Thoracic aorta (tissue), 2 donors: Measurements from ENCODE around the gene MED27. TPM values are rescaled to one million over a fixed set of nuclear protein-coding genes. Genes with fewer than 3 reads are reported as not detected.

Source experiments
- ATAC-seq: fragments of 150-250 bp; one replicate; pipeline ENCODE4 v1.8.0; 2017; ENCODE audit warnings: low read depth; ENCODE audit not compliant: insufficient number of reproducible peaks, low FRiP score
- DNase-seq: peaks from one replicate; pipeline ENCODE4 v3.0.0-alpha.2; 2020; ENCODE audit warnings: low spot score
- H3K27ac ChIP-seq, 2 donors: fragments of 200-600 bp; sonication (generic); 1 replicate in 1 of 2; 2 replicates in 1 of 2; pipeline ENCODE4 v1.5.1; 2016; ENCODE audit warnings: mild to moderate bottlenecking in 2 of 2, moderate library complexity in 2 of 2
- H3K27me3 ChIP-seq: fragments of 200-600 bp; sonication (generic); replicated peaks from 2 replicates; pipeline ENCODE4 v1.6.0; 2016; ENCODE audit warnings: mild to moderate bottlenecking; ENCODE audit not compliant: insufficient read depth
- H3K36me3 ChIP-seq: fragments of 200-600 bp; sonication (generic); one replicate; pipeline ENCODE4 v1.5.1; 2016
- H3K4me1 ChIP-seq, 2 donors: fragments of 200-600 bp; sonication (generic); 1 replicate in 1 of 2; 2 replicates in 1 of 2; pipeline versions ENCODE4 v1.5.1 to v1.6.0; 2016; ENCODE audit warnings: low read depth in 2 of 2, mild to moderate bottlenecking in 1 of 2; ENCODE audit not compliant: control insufficient read depth in 1 of 2
- H3K4me3 ChIP-seq: fragments of 200-600 bp; sonication (generic); 2 replicates; pipeline ENCODE4 v1.5.1; 2016; ENCODE audit warnings: mild to moderate bottlenecking
- H3K9me3 ChIP-seq: fragments of 200-600 bp; sonication (generic); 2 replicates; pipeline ENCODE4 v1.5.1; 2016
- total RNA-seq, 2 donors: library from RNA; depleted of rRNA; stranded (reverse); fragments of >200 nt; gene quantifications; one replicate each; pipeline versions ENCODE4 v1.1.0 to v1.2.3, GENCODE V29; 2016
- TF ChIP-seq, protein P1 (sequence below): fragments of 200-600 bp; sonication (generic); IDR thresholded peaks from one replicate; pipeline ENCODE4 v1.5.1; 2019; ENCODE audit warnings: antibody characterized with exemption

The MED27 gene
- total RNA-seq, 2 donors from 2014 or later = 19.3 to 26.5 TPM

DNA sequence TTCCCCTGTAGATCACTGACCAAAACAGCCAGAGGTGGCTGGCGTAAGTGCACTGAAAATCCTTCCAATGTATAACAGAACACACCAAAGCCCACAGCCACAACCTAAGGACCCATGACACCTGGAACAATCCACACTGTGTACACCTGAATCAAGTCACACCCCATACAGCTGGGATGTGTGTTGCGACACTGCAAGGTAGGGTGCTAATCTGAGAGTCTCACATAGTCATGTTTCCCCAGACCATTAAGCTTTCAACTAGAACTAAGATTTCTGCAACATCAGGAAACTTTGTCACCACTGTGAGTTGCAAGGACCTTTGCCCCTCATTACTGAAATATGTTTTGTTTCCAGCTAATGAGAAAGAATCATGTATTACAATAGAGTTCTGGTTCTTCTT lies 59.4 kb downstream of the MED27 start:
- H3K27me3 ChIP-seq = no peaks in the 10 kb centered on the region
- H3K9me3 ChIP-seq = no peaks in the 10 kb centered on the region
- TF ChIP-seq, protein P1, sequence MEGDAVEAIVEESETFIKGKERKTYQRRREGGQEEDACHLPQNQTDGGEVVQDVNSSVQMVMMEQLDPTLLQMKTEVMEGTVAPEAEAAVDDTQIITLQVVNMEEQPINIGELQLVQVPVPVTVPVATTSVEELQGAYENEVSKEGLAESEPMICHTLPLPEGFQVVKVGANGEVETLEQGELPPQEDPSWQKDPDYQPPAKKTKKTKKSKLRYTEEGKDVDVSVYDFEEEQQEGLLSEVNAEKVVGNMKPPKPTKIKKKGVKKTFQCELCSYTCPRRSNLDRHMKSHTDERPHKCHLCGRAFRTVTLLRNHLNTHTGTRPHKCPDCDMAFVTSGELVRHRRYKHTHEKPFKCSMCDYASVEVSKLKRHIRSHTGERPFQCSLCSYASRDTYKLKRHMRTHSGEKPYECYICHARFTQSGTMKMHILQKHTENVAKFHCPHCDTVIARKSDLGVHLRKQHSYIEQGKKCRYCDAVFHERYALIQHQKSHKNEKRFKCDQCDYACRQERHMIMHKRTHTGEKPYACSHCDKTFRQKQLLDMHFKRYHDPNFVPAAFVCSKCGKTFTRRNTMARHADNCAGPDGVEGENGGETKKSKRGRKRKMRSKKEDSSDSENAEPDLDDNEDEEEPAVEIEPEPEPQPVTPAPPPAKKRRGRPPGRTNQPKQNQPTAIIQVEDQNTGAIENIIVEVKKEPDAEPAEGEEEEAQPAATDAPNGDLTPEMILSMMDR = no peak
- no peaks in the 10 kb centered on the region for H3K36me3 ChIP-seq
- no peak overlapping the region for H3K27ac ChIP-seq
- ATAC-seq (no peak), DNase-seq (no peak)
- H3K4me3 ChIP-seq = no peak overlapping the region
- H3K4me1 ChIP-seq = peaks cover 8 to 32% of the 10 kb centered on the region in 2 donors

DNA sequence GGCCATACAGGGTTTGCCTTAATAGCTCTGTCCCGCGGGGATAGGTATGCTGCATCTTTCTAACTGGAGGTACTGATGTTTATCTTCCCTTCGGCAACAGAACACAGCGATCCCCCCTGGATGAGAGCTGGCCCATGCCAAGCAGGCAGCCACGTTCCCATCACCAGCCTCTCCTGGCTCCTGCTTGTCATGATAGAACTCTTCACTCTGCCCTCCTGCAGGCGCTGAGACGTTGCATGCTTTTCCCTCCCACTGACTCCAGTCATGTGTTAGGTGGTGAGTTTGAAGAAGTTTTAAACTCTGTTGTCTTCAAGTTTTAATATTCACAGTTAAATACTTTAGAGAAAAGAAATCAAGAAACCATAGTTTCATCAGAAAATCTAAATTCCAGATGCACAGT lies 60.0 kb downstream of the MED27 start:
- ATAC-seq = no peak
- Histone ChIP-seq H3K4me1 (peaks cover 8 to 32% of the 10 kb centered on the region in 2 donors), H3K9me3 (no peaks in the 10 kb centered on the region), H3K27me3 (no peaks in the 10 kb centered on the region), H3K36me3 (no peaks in the 10 kb centered on the region), H3K27ac (no peak overlapping the region), H3K4me3 (no peak overlapping the region)
- TF ChIP-seq, protein P1 = no peak
- DNase-seq = no peak

DNA sequence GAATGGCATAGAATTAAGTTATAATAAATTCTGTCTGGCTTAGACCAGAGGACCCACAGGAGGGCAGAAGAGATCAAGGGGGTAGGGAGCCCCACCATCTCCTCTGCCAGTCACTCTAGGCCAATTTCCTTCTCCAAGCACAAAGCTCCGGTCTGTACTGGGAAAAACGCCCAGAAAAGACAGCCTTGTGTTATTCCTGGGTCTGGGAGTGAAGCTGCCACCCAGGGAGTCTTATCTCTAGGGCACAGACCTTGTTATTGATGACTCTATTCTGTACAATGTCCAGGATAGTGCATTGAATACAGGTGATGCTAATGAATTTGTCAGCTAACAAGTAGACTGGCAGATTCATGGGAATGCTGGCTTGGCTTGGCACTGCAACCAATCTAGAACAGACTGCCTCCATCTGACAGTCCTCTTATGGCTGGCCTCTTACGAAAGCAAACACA lies 60.7 kb downstream of the MED27 start:
- H3K27ac ChIP-seq = no peak overlapping the region
- ATAC-seq = no peak
- DNase-seq = no peak
- H3K36me3 ChIP-seq = no peaks in the 10 kb centered on the region
- H3K27me3 ChIP-seq = no peaks in the 10 kb centered on the region
- TF ChIP-seq, protein P1 = no peak
- no peak overlapping the region for H3K4me3 ChIP-seq
- H3K4me1 ChIP-seq = peaks cover 8 to 32% of the 10 kb centered on the region in 2 donors
- H3K9me3 ChIP-seq = no peaks in the 10 kb centered on the region

DNA sequence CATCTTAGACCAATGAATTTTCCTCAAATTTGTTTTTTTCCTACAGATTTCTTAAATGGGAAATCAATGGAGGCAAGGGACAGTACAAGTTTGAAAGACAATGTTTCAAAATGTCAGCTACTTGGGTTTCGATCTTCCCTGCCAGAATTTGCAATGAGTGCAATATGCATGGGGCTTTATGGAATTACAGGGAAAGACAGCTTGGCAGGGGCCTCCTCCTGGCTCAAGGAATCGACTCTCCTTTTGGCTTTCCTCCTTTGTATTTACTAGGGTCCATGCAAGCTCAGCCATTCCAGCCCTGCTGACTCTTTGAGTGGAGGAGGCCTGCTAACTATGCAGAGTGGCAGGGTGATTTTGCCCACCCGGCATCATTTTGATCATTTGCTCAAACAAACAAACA lies 63.2 kb downstream of the MED27 start:
- no peak overlapping the region for H3K27ac ChIP-seq
- DNase-seq = no peak
- H3K27me3 ChIP-seq = no peaks in the 10 kb centered on the region
- H3K36me3 ChIP-seq = no peaks in the 10 kb centered on the region
- peaks cover 8 to 30% of the 10 kb centered on the region in 2 donors for H3K4me1 ChIP-seq
- TF ChIP-seq, protein P1 = no peak
- H3K4me3 ChIP-seq = no peak overlapping the region
- no peaks in the 10 kb centered on the region for H3K9me3 ChIP-seq
- ATAC-seq = no peak

DNA sequence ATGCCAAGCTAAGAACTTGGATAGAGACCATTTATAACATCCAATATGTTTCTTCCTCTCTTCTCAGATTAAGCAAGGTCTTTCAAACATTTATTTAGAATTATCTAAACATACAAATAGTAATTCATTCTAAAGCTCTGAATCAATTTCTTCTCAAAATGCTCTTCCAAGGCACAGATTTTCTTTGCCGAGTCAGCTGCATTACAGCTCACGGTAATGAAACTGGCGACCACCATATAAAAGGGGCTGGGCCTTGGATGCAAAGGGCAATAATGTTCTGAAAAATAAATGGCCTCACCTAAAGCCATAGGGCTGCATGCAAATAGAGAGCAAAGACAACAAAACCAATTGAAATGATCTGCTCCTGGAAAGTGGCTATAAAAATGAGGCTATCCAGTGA lies 63.8 kb downstream of the MED27 start:
- TF ChIP-seq, protein P1 = no peak

More for the DNA sequence above, 63.8 kb downstream of the MED27 start:
- Histone ChIP-seq H3K4me3 (no peak overlapping the region), H3K9me3 (no peaks in the 10 kb centered on the region), H3K36me3 (no peaks in the 10 kb centered on the region), H3K27me3 (no peaks in the 10 kb centered on the region), H3K4me1 (peaks cover 7 to 24% of the 10 kb centered on the region in 2 donors), H3K27ac (no peak overlapping the region)
- no peak for ATAC-seq
- no peak for DNase-seq
